K562 (cell line): ENCODE results near the gene IGIP. TPM values are rescaled to one million over a fixed set of nuclear protein-coding genes. Genes with fewer than 3 reads are reported as not detected.

Experiments used
- CREB1 ChIP-seq, 2 experiments: sonication (generic) in 1 of 2; formaldehyde crosslinking in 1 of 2; IDR thresholded peaks; 2 replicates each; pipeline versions ENCODE4 v1.6.1 to v1.8.0; 2012 to 2022; ENCODE audit warnings: inconsistent platforms in 1 of 2, mild to moderate bottlenecking in 1 of 2, missing genetic modification reagents in 1 of 2, moderate library complexity in 1 of 2
- FOXP1 ChIP-seq: sonication (generic); formaldehyde crosslinking; IDR thresholded peaks from 2 replicates; pipeline ENCODE4 v1.8.0; 2022; ENCODE audit warnings: mild to moderate bottlenecking, missing genetic modification reagents
- JUND ChIP-seq, 2 experiments: IDR thresholded peaks; 2 replicates in 1 of 2; 3 replicates in 1 of 2; pipeline ENCODE4 v1.6.1; 2011; ENCODE audit warnings: borderline replicate concordance in 2 of 2, low read depth in 2 of 2, low read length in 2 of 2, improper control_type of control experiment in 1 of 2, missing biosample characterization in 1 of 2, missing genetic modification characterization in 1 of 2, missing genetic modification reagents in 1 of 2
- NFE2 ChIP-seq: IDR thresholded peaks from 2 replicates; pipeline ENCODE4 v1.6.1; 2014; ENCODE audit warnings: antibody characterized with exemption, low read depth
- SAP30 ChIP-seq: fragments of 200-600 bp; sonication (generic); IDR thresholded peaks from 2 replicates; pipeline ENCODE4 v1.6.1; 2012; ENCODE audit warnings: borderline replicate concordance, low read depth, mild to moderate bottlenecking, moderate library complexity, low read length, control low read depth, inconsistent platforms; ENCODE audit not compliant: insufficient read depth, poor library complexity, severe bottlenecking
- polyA plus RNA-seq, 8 experiments: library from polyadenylated mRNA; depleted of rRNA in 4 of 8; stranded (reverse) in 5 of 8; unstranded in 3 of 8; fragments of >200 nt; fragmentation: Nextera tagmentation in 2 of 8; fragmentation: Illumina TruSeq in 1 of 8; extraction: Ambion mirVana in 2 of 8; extraction: Trizol in 1 of 8; gene quantifications; 2 replicates each; pipeline versions ENCODE4 v1.2.1 to v1.2.3, GENCODE V29; 2011 to 2014; ENCODE audit warnings: inconsistent platforms in 1 of 8, missing spikeins in 1 of 8
- total RNA-seq, 7 experiments: library from RNA; depleted of rRNA in 6 of 7; stranded (reverse); fragments of >200 nt in 6 of 7; fragmentation: Illumina TruSeq in 2 of 7; extraction: Trizol in 2 of 7; gene quantifications; 2 replicates each; pipeline versions ENCODE4 v1.2.1 to v1.2.3, GENCODE V29; 2011 to 2021; ENCODE audit warnings: low replicate concordance in 1 of 7
- TF ChIP-seq, protein P1 (sequence below): fragments of 200-600 bp; sonication (generic); IDR thresholded peaks from one replicate; pipeline ENCODE4 v1.6.1; 2012; ENCODE audit warnings: mild to moderate bottlenecking, low read depth, low read length, inconsistent platforms
- TF ChIP-seq, protein P2 (sequence below): fragments of 450-650 bp; IDR thresholded peaks from 2 replicates; pipeline ENCODE4 v1.6.1; 2017; ENCODE audit warnings: antibody characterized with exemption, mild to moderate bottlenecking
- TF ChIP-seq, protein P3 (sequence below): sonication (generic); formaldehyde crosslinking; IDR thresholded peaks from 2 replicates; pipeline ENCODE4 v1.8.1; 2023; ENCODE audit warnings: mild to moderate bottlenecking, missing genetic modification reagents, moderate library complexity

IGIP gene
- total and polyA plus RNA-seq, 9 of the 15 experiments (the other 6 are each of a cell fraction or from before 2014, with no cell fraction given), result 0.52 to 1.6 (median 1.2) TPM

DNA sequence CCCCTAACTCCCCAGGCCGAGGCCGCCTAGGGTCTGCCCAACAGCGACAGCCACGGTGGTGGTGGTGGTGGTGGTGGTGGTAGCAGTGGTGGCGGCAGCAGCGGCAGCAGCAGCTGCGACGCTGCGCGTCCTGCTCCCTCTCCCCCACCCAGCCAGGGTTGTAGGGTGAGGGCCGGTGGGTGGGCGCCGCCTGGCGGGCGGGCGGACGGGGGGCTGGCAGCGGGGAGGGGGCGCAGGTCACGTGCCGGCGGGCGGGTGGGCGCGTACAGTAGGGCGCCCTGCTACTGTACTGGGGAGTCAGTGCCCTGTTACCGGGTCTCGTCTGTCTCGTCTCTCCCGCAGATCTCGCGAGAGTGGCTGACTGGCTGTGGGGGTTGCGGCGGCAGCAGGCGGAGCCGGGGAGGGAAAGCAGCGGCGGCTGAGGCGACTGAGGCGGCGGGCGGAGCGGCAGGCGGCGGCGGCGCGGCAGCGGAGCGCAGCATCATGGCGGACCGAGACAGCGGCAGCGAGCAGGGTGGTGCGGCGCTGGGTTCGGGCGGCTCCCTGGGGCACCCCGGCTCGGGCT, 12.0 kb upstream of the IGIP start, which contains the start of gene PURA (continued):
- TF ChIP-seq, protein P1, sequence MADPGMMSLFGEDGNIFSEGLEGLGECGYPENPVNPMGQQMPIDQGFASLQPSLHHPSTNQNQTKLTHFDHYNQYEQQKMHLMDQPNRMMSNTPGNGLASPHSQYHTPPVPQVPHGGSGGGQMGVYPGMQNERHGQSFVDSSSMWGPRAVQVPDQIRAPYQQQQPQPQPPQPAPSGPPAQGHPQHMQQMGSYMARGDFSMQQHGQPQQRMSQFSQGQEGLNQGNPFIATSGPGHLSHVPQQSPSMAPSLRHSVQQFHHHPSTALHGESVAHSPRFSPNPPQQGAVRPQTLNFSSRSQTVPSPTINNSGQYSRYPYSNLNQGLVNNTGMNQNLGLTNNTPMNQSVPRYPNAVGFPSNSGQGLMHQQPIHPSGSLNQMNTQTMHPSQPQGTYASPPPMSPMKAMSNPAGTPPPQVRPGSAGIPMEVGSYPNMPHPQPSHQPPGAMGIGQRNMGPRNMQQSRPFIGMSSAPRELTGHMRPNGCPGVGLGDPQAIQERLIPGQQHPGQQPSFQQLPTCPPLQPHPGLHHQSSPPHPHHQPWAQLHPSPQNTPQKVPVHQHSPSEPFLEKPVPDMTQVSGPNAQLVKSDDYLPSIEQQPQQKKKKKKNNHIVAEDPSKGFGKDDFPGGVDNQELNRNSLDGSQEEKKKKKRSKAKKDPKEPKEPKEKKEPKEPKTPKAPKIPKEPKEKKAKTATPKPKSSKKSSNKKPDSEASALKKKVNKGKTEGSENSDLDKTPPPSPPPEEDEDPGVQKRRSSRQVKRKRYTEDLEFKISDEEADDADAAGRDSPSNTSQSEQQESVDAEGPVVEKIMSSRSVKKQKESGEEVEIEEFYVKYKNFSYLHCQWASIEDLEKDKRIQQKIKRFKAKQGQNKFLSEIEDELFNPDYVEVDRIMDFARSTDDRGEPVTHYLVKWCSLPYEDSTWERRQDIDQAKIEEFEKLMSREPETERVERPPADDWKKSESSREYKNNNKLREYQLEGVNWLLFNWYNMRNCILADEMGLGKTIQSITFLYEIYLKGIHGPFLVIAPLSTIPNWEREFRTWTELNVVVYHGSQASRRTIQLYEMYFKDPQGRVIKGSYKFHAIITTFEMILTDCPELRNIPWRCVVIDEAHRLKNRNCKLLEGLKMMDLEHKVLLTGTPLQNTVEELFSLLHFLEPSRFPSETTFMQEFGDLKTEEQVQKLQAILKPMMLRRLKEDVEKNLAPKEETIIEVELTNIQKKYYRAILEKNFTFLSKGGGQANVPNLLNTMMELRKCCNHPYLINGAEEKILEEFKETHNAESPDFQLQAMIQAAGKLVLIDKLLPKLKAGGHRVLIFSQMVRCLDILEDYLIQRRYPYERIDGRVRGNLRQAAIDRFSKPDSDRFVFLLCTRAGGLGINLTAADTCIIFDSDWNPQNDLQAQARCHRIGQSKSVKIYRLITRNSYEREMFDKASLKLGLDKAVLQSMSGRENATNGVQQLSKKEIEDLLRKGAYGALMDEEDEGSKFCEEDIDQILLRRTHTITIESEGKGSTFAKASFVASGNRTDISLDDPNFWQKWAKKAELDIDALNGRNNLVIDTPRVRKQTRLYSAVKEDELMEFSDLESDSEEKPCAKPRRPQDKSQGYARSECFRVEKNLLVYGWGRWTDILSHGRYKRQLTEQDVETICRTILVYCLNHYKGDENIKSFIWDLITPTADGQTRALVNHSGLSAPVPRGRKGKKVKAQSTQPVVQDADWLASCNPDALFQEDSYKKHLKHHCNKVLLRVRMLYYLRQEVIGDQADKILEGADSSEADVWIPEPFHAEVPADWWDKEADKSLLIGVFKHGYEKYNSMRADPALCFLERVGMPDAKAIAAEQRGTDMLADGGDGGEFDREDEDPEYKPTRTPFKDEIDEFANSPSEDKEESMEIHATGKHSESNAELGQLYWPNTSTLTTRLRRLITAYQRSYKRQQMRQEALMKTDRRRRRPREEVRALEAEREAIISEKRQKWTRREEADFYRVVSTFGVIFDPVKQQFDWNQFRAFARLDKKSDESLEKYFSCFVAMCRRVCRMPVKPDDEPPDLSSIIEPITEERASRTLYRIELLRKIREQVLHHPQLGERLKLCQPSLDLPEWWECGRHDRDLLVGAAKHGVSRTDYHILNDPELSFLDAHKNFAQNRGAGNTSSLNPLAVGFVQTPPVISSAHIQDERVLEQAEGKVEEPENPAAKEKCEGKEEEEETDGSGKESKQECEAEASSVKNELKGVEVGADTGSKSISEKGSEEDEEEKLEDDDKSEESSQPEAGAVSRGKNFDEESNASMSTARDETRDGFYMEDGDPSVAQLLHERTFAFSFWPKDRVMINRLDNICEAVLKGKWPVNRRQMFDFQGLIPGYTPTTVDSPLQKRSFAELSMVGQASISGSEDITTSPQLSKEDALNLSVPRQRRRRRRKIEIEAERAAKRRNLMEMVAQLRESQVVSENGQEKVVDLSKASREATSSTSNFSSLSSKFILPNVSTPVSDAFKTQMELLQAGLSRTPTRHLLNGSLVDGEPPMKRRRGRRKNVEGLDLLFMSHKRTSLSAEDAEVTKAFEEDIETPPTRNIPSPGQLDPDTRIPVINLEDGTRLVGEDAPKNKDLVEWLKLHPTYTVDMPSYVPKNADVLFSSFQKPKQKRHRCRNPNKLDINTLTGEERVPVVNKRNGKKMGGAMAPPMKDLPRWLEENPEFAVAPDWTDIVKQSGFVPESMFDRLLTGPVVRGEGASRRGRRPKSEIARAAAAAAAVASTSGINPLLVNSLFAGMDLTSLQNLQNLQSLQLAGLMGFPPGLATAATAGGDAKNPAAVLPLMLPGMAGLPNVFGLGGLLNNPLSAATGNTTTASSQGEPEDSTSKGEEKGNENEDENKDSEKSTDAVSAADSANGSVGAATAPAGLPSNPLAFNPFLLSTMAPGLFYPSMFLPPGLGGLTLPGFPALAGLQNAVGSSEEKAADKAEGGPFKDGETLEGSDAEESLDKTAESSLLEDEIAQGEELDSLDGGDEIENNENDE, result no peak
- TF ChIP-seq, protein P2, sequence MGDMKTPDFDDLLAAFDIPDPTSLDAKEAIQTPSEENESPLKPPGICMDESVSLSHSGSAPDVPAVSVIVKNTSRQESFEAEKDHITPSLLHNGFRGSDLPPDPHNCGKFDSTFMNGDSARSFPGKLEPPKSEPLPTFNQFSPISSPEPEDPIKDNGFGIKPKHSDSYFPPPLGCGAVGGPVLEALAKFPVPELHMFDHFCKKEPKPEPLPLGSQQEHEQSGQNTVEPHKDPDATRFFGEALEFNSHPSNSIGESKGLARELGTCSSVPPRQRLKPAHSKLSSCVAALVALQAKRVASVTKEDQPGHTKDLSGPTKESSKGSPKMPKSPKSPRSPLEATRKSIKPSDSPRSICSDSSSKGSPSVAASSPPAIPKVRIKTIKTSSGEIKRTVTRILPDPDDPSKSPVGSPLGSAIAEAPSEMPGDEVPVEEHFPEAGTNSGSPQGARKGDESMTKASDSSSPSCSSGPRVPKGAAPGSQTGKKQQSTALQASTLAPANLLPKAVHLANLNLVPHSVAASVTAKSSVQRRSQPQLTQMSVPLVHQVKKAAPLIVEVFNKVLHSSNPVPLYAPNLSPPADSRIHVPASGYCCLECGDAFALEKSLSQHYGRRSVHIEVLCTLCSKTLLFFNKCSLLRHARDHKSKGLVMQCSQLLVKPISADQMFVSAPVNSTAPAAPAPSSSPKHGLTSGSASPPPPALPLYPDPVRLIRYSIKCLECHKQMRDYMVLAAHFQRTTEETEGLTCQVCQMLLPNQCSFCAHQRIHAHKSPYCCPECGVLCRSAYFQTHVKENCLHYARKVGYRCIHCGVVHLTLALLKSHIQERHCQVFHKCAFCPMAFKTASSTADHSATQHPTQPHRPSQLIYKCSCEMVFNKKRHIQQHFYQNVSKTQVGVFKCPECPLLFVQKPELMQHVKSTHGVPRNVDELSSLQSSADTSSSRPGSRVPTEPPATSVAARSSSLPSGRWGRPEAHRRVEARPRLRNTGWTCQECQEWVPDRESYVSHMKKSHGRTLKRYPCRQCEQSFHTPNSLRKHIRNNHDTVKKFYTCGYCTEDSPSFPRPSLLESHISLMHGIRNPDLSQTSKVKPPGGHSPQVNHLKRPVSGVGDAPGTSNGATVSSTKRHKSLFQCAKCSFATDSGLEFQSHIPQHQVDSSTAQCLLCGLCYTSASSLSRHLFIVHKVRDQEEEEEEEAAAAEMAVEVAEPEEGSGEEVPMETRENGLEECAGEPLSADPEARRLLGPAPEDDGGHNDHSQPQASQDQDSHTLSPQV, result 0 out of 2 replicates have a peak, but pooled peaks have one; percentile 25
- TF ChIP-seq NFE2 (no peak), SAP30 (no peak), FOXP1 (peak; percentile 79; the same call in 1 of the 2 replicates), CREB1 (IDR thresholded peaks at IDR 0.05) (no peak; the same call in none of the 2 replicates), CREB1 (CRISPR knock-in tag; IDR thresholded peaks at IDR 0.05) (no peak), JUND (IDR thresholded peaks at IDR 0.05; ENCODE audit: borderline replicate concordance, low read depth, low read length) (no peak; the same call in 1 of the 2 replicates), JUND (tag; IDR thresholded peaks at IDR 0.05; ENCODE audit: borderline replicate concordance, low read depth, low read length) (no peak; the same call in 2 of the 3 replicates)
- TF ChIP-seq, protein P3, sequence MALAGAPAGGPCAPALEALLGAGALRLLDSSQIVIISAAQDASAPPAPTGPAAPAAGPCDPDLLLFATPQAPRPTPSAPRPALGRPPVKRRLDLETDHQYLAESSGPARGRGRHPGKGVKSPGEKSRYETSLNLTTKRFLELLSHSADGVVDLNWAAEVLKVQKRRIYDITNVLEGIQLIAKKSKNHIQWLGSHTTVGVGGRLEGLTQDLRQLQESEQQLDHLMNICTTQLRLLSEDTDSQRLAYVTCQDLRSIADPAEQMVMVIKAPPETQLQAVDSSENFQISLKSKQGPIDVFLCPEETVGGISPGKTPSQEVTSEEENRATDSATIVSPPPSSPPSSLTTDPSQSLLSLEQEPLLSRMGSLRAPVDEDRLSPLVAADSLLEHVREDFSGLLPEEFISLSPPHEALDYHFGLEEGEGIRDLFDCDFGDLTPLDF (CRISPR knock-in tag), result no peak
